Heart right ventricle (tissue), 16 donors: ENCODE measurements around the gene GARIN6. TPM values are rescaled to one million over a fixed set of nuclear protein-coding genes. Genes with fewer than 3 reads are reported as not detected.

Experiments used
- ATAC-seq, 8 donors: fragments of 200-7000 bp; cut with Tn5 transposase; one replicate each; pipeline ENCODE4 v1.9.1; 2020; ENCODE audit warnings: mild to moderate bottlenecking in 8 of 8, moderate library complexity in 8 of 8, moderate number of reproducible peaks in 1 of 8
- DNase-seq, 2 donors: peaks; one replicate each; pipeline ENCODE4 v3.0.0-alpha.2; 2020
- H3K27ac ChIP-seq, 10 donors: fragments of 200-600 bp; sonication (generic) in 2 of 10; one replicate each; pipeline versions ENCODE4 v1.5.0 to v1.8.0; 2020 to 2022; ENCODE audit warnings: mild to moderate bottlenecking in 3 of 10
- H3K27me3 ChIP-seq, 7 donors: fragments of 200-600 bp; one replicate each; pipeline ENCODE4 v1.8.0; 2021 to 2022; ENCODE audit warnings: mild to moderate bottlenecking in 2 of 7
- H3K36me3 ChIP-seq, 9 donors: fragments of 200-600 bp; sonication (generic) in 1 of 9; one replicate each; pipeline versions ENCODE4 v1.5.0 to v1.8.0; 2020 to 2022; ENCODE audit warnings: mild to moderate bottlenecking in 2 of 9
- H3K4me1 ChIP-seq, 9 donors: fragments of 200-600 bp; sonication (generic) in 1 of 9; one replicate each; pipeline versions ENCODE4 v1.5.0 to v1.8.0; 2020 to 2022; ENCODE audit warnings: mild to moderate bottlenecking in 4 of 9
- H3K4me3 ChIP-seq, 10 donors: fragments of 200-600 bp; sonication (generic) in 2 of 10; one replicate each; pipeline versions ENCODE4 v1.5.0 to v1.8.0; 2020 to 2022; ENCODE audit warnings: mild to moderate bottlenecking in 7 of 10, moderate library complexity in 2 of 10
- H3K9me3 ChIP-seq, 11 donors: fragments of 200-600 bp in 10 of 11; sonication (generic) in 2 of 11; one replicate each; pipeline versions ENCODE4 v1.5.0 to v1.8.0; 2013 to 2022; ENCODE audit warnings: mild to moderate bottlenecking in 2 of 11, control low read depth in 1 of 11, moderate library complexity in 1 of 11
- WGBS, 2 donors: extraction: QIAGEN DNeasy Blood & Tissue Kit; methylation state at CpG; one replicate each; pipeline ENCODE4 v1.1.7; 2013; ENCODE audit warnings: inconsistent platforms in 1 of 2; 5-methylcytosine and 5-hydroxymethylcytosine counted together
- intact Hi-C, 10 donors: fragments of 100-400 bp; cut with DNase I; formaldehyde crosslinking; loops; one replicate each; pipeline versions ENCODE4 v1.11.1 to v1.14.2; 2022
- polyA plus RNA-seq, 2 donors: library from polyadenylated mRNA; stranded (reverse); fragments of 200-250 nt; gene quantifications; one replicate each; pipeline ENCODE4 v1.2.3, GENCODE V29; 2013
- total RNA-seq, 10 donors: library from RNA; stranded (reverse); fragmentation: NEBNext Ultra II Directional in 3 of 10; extraction: Animal tissue kit (Norgen Biotek cat#: 25700) in 3 of 10; gene quantifications; one replicate each; pipeline versions ENCODE4 v1.2.1 to v1.2.4, GENCODE V29; 2021 to 2023
- TF ChIP-seq, protein P1 (sequence below), 9 donors: fragments of 200-600 bp; sonication (generic) in 2 of 9; IDR thresholded peaks; one replicate each; pipeline versions ENCODE4 v1.5.0 to v1.8.0; 2021 to 2022; ENCODE audit warnings: antibody characterized with exemption in 9 of 9, mild to moderate bottlenecking in 5 of 9, moderate library complexity in 1 of 9
- donor health status: Arrhythmogenic right ventricular cardiomyopathy.
- donor health status: ischemic (EF 13 %, LVEDD 7.1; RV severe dilation, severe dysfunction).
- donor health status: healthy with polysubstance abuse.
- donor health status: DM: no; HTN: yes; CAD: no.
- donor health status: DM: no; HTN: no; CAD: no.
- donor health status: ischemic (EF 25% LVEDD 6.9; RV normal size, moderate dysfunction).
- donor health status: ischemic (EF 25% LVEDD 5.7; RV mildly dilated, moderate dysfunction).
- donor health status: healthy.
- donor health status: DM: yes; HTN: yes; CAD: no.
- donor health status: Ischemic cardiomyopathy.
- donor health status: ischemic (EF 35%, LVEDD 5.7; RV mildly dilated, moderate dysfunction).
- donor health status: nonischemic (EF 11% LVEDD 7.7; RV severe dilation, severe dysfunction).
- donor health status: DM: yes; HTN: yes; CAD: no.
- donor health status: PGD.
- donor health status: ischemic (EF 29% LVEDD 5.4; RV normal size, mild dysfunction).
- donor health status: nonischemic (EF 23%, LVEDD 6.1; RV moderate dilation, normal function).

Gene GARIN6
- total and polyA plus RNA-seq, 12 donors: not detected

DNA sequence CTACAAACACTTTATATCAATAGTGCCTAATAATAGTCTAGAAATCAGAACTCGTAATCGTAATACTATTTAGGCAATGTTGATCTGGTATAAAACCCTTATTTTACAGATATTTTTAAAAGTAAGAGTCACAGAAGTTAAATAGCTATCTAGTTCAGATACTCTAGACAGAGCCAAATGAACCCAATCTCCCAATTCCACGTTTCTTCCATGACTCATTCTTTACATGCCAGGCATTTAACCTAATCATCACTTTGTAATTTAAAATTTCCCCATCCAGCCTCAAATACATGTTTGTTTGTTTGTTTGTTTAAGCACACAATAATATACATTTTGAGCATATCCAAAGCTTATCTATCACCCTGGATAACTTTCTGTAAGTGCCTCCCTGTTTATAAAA, 36.4 kb upstream of the GARIN6 start:
- H3K27me3 ChIP-seq: no peaks in the 10 kb centered on the region
- no peak overlapping the region for H3K27ac ChIP-seq
- intact Hi-C loops: no loop called here
- WGBS, 2 donors: 55 to 63% methylated on average over 3 of the region's 3 CpGs
- ATAC-seq (no peak), DNase-seq (no peak)
- peaks cover 0 to 5% (median 0%) of the 10 kb centered on the region in 11 donors for H3K9me3 ChIP-seq
- H3K4me1 ChIP-seq: no peaks in the 10 kb centered on the region
- TF ChIP-seq, protein P1, sequence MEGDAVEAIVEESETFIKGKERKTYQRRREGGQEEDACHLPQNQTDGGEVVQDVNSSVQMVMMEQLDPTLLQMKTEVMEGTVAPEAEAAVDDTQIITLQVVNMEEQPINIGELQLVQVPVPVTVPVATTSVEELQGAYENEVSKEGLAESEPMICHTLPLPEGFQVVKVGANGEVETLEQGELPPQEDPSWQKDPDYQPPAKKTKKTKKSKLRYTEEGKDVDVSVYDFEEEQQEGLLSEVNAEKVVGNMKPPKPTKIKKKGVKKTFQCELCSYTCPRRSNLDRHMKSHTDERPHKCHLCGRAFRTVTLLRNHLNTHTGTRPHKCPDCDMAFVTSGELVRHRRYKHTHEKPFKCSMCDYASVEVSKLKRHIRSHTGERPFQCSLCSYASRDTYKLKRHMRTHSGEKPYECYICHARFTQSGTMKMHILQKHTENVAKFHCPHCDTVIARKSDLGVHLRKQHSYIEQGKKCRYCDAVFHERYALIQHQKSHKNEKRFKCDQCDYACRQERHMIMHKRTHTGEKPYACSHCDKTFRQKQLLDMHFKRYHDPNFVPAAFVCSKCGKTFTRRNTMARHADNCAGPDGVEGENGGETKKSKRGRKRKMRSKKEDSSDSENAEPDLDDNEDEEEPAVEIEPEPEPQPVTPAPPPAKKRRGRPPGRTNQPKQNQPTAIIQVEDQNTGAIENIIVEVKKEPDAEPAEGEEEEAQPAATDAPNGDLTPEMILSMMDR (IDR thresholded peaks at IDR 0.05): no peak
- H3K4me3 ChIP-seq: no peak overlapping the region
- no peaks in the 10 kb centered on the region for H3K36me3 ChIP-seq

DNA sequence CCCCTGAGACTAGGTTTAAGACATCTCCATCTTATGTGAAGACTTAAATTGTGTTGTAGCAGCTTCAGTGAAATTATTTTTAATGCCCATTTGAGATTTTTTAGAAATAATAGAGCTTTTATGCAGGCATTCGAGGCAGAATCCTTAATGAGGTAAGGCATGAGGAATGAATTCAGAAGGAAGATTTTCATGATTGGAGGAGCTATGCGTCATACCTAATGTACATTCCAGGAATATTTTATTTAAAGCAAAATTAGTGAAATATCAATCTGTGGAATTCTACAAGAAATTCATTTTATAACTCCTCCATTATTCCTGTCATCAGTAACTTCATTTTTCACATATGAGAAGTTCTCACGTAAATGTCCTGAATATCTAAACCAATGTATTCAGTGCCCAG, 36.0 kb upstream of the GARIN6 start:
- no peaks in the 10 kb centered on the region for H3K36me3 ChIP-seq
- ATAC-seq: no peak
- peaks cover 0 to 10% (median 0%) of the 10 kb centered on the region in 11 donors for H3K9me3 ChIP-seq
- 73 to 78% methylated on average over 3 of the region's 3 CpGs for whole genome bisulfite sequencing, 2 donors
- no peak overlapping the region for H3K4me3 ChIP-seq
- no peak for DNase-seq
- TF ChIP-seq, protein P1 (IDR thresholded peaks at IDR 0.05): no peak
- H3K27me3 ChIP-seq: no peaks in the 10 kb centered on the region
- no peak overlapping the region for H3K27ac ChIP-seq
- intact Hi-C loops: no loop called here
- no peaks in the 10 kb centered on the region for H3K4me1 ChIP-seq

- peaks cover 0 to 71% (median 9%) of the 10 kb centered on the region in 11 donors for H3K9me3 ChIP-seq
- no peaks in the 10 kb centered on the region for H3K27me3 ChIP-seq
- no peaks in the 10 kb centered on the region for H3K36me3 ChIP-seq
- TF ChIP-seq, protein P1 (IDR thresholded peaks at IDR 0.05): no peak
- ATAC-seq: no peak
- no peaks in the 10 kb centered on the region for H3K4me1 ChIP-seq
- no peak for DNase-seq
- WGBS, 2 donors: 78 to 81% methylated on average over 4 of the region's 4 CpGs
- no peak overlapping the region for H3K27ac ChIP-seq
- intact Hi-C loops: no loop called here
- H3K4me3 ChIP-seq: no peak overlapping the region
Measured at GRCh38 chr12:99618657-99619056, 28.9 kb upstream of the GARIN6 start.

DNA sequence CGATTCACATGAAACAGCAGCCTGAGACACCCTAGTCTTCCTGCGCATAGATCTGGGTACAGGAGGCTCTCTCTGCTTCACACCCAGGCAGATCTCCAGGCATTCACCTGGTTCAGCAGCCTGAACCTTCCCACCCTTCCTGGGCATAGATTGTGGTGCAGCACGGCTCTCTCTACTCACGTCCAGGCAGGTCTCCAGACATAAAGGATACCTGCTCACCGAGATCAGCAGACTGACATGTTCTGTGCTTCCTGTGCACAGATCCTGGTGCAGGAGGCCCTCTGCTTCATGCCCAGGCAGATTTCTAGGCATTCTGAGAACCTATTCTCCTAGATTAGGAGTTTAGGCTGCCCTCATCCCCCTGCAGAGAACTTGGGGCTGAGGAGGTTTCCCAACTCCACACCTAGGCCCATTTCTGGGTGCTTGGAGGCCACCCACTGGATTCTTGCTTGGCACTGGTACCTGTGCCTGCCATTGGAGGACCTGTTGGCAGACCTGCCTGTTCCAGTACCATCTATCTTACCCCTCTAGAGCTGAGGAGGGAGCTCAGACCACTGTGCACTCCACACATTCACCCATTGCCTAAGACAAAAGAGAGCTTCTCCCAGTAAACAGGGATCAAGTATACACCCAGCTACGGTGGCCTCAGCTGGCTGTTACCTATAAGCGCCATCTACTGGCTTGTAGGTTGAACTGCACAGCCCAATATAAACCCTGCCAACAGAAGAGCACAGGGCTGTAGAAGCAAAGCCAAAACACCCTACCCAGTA, 28.0 kb upstream of the GARIN6 start:
- Histone ChIP-seq H3K9me3 (peaks cover 0 to 80% (median 12%) of the 10 kb centered on the region in 11 donors), H3K4me3 (no peak overlapping the region), H3K4me1 (no peaks in the 10 kb centered on the region), H3K27ac (no peak overlapping the region), H3K36me3 (no peaks in the 10 kb centered on the region), H3K27me3 (no peaks in the 10 kb centered on the region)
- WGBS, 2 donors: 57 to 60% methylated on average over 7 of the region's 7 CpGs
- ATAC-seq: no peak
- TF ChIP-seq, protein P1 (IDR thresholded peaks at IDR 0.05): peak in 6 of 9 donors; percentile 6 to 54 (median 32)
- no peak for DNase-seq
- intact Hi-C loops: no loop called here
